ENCODE data around the gene DLG5. TPM values are rescaled to one million over a fixed set of nuclear protein-coding genes. Genes with fewer than 3 reads are reported as not detected.
"Not testable (repeated sequence)": the region's sequence is repeated elsewhere in the genome, so short reads cannot be mapped to it uniquely, and the experiment has no call there.

The DLG5 gene
- total RNA-seq, 1 experiment from 2014 or later: 28.4 TPM

DNA sequence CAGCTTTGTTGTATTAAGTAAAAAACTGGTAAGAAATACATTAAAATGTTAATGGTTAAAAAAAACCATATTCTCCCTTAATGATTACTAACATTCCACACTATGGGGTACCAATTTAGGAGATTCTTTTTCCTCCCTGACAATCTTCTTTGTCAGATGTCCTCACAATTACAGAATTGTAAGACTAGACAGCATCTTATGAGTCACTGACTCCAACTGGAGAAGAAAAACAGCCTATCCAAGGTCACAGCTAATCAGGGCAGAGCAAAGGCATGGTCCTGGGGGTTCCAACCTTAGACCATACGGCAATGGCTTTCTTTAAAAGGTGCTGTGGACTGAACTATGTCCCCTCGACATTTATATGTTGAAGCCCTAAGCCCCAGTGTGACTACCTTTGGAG lies 127.6 kb downstream of the DLG5 start:
- DNase-seq (ENCODE audit: low read depth): no peak

DNA sequence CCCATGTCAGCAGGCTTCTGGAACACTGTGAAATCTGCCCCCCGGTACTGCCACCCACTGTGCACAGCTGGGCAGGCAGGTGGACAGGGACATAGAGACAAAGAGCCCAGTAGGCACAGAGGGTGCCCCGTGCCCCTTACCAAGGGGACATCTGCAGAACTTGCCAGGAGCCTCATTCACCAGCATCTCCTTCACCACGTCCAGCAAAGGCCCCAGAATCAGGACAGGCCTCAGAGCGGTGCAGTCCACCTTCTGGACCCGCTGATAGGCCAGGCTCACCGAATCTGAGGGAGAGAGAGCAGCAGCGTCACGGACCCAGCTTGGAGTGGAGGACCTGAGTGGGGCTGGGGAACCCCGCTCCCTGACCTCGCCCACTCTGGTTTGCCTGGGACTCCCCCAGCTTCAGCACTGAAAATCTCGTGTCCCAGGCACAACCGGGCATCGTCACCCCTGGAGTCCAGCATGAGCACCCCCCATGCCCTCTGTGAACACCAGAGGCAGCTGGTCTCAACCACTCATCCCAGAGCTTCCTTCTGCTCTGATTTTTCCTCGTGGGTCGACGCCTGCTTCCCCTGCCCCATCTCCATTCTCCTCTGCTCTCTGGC lies 130.1 kb downstream of the DLG5 start:
- no peak for DNase-seq (ENCODE audit: low read depth)

DNA sequence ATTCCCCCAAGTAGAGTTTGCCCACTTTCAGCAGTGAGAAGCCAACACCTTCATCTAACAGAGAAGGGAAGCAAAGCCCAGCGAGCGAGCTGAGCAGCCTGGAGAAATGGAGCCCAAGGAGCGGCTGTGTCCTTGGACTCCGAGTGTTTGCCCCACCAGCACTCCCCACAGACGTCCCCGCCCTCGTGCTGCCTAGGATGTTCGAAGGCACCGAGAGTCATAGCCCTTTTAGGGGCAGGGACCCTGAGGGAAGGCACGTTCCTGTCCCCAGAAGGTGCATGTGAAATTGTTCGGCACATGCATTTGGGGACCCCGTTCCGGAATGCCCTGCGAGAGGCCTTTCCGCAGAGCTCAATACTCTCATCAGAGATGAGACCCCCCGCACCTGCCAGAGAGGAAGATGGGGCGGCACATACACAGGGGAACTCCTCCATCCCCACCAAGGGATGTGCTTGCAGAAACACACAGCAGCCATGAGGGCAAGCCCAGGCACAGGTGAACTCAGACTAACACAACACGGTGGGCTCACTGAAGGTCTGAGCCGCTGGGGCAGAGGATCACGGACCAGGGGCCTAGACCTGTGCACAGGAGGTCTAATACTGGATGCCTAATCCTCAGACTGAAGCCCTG lies 131.0 kb downstream of the DLG5 start:
- no peak for DNase-seq (ENCODE audit: low read depth)

DNA sequence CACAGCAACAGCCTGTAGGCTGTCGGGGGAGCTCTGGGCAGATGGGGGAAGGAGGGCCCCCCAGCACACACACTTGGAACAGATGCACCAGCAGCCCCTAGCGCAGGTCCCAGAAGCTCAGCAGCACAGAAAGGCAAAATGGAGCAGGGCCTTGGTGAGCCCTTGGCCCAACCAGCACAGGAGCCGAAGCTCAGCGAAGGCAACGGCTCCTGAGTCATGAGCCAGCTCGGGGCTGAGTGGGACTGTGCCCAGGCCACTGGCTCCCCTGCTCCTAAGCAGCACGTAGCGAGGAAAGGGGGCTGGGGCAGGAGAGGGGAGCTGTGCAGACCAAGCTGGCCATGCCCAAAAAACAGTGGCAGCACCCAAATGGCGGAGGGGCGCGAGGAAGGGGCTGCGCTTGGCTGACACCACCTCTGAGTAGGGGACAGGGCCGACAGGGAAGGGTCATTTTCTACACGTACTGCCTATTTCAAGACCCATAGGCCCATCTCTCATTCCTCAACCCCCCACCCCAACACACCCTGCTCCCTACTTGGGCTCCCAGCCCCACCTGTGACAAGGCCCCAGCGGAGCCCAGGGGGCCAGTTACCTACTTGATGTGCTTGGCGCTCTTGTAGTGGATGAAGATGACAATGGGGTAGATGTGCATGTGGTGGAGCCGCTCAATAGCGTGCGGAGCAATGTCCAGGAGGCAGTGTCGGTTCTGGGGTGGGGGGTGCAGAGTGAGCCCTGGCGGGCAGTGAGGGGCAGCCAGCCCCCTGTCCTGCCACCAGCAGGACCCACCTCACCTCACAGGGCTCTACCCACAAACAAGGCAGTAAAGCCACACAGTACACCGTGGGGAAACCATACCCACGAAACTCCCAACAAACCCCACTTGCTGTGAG lies 132.1 kb downstream of the DLG5 start:
- no peak for DNase-seq (ENCODE audit: low read depth)

DNA sequence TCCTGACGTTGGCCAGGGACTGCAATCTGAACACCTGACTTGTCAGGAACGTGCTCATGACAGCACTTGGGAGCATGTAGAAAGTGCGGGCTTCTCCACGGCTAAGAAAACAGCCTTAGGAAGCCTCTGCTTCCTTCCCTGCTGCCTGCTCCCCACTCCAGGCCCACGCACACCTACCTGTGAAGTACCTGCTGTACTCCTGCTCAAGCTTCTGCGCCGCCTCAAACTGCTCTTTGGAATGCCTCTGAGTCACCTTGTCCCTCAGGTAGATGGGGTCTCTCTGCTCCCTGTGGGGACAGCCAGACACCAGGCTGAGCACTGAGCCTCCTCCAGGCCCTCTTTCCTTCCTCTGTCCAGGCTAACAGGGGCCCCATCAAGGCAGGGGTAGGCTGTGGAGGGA lies 132.7 kb downstream of the DLG5 start:
- DNase-seq (ENCODE audit: low read depth): no peak

DNA sequence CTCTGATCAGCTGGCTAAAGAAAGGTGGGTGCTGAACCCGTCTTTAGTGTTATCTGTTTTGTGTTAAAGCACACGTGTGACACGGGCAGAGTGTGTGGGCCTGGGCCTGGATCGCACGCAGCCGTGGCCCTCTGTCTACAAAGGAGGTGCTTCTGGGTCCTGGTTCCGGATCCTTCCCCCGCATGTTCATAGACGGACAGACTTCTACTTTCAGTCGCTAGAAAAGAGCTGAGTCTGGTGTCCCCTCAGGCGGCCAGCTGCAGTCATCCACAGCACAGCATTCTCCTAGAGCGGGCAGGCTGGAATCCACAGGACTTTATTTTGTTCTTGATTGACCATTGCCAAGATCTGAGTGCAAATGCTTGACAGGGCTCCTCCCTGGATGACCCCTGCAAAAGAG lies 134.4 kb downstream of the DLG5 start:
- no peak for DNase-seq (ENCODE audit: low read depth)

DNA sequence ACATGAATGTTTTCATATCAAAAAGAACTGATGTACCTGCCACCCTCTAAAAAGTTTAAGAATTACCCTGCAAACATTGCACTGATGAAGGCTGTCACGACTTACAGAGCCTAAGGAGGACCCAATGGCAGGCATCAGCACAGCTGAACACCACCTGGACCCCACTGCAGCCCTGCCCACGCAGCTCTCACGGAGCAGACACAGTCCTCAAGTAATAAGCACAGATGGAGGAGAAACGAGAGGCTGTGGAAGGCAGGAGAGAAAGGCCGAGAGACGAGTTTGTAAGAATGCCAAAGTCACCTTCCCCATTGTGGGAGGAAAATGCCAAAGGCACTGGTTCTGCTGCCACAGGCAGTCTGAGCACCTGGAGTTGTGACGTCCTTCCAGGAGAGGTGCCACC lies 135.0 kb downstream of the DLG5 start:
- no peak for DNase-seq (ENCODE audit: low read depth)

DNA sequence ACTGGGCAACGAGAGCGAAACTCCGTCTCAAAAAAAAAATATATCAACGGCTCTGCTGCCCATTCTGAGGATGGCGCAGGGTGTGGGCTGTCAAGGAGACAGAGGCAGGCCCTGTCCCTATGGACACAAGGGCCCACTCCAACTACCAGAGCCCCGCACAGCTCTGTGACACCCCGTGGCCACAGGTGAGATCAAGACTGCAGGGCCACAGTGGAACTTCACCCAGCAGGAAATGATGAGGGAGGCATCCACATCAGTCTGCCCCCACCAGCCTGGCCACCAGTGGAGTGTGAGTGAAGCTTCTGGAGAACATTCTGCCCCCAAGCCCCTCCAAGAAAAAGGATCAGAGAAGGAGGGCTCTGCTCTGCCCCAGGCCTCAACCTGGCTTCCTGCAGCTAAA lies 136.7 kb downstream of the DLG5 start:
- DNase-seq (ENCODE audit: low read depth): no peak

DNA sequence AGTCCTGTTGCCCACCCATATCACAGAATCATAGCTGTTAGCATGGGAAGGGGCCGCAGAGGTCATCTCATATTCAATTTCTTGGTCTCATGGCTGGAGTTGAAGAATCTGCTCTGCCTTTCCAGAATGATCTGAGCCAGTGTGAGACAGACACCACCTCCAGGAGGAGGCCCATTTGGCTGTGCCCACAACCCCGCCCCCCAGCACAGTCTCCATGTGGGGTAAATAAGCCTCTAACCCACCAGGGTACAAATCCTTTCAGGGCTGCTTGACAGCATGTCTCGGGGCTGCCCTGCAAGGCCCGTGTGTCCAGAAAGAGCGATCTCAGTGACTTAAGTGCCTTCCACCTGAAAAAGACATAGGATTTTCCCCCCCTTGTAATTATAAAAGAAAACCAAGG lies 137.5 kb downstream of the DLG5 start:
- DNase-seq (ENCODE audit: low read depth): no peak

DNA sequence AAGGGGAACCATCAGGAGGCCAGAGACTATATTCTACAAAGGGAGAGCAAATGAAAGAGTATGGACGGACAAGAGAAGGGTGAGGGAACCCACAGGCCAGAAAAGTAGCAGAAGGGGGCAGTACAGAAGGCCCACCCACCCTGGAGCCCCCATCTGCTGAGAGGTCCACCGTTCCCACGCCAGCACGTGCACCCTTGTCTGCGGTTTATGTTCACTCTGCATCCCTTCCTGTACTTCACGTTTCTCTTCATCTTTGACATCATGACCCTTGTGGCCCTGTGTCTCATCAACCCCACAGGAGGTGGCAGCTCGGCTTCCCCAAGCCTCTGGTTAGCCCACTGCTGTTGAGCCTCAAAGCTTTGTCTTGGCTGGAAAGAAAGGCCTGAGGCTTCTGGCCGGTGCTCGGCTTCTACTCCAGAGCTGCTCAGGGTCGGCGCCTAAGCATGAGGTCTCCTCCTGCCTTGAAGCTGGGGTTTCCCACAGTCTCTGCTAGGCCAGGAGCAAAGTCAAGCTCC lies 138.0 kb downstream of the DLG5 start:
- no peak for DNase-seq (ENCODE audit: low read depth)

DNA sequence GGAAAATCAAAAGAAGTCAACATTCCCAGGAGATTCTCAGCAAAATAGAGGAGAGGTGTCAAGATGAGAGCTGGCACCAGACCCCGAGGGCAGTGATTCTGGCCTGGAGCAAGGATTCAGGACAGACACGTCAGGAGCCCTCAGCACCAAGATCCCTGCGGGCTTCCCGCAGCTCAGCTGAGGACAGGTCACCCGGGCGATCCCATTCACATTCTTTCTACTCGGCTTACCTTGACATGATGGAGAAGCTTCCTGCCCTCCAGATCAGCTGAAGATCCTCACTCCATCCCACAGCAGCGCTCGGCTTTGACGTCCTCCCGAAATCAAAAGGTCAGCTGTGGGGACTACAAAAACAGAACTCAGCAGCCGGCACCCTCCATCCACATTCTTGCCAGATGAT lies 139.1 kb downstream of the DLG5 start:
- DNase-seq (ENCODE audit: low read depth): no peak

DNA sequence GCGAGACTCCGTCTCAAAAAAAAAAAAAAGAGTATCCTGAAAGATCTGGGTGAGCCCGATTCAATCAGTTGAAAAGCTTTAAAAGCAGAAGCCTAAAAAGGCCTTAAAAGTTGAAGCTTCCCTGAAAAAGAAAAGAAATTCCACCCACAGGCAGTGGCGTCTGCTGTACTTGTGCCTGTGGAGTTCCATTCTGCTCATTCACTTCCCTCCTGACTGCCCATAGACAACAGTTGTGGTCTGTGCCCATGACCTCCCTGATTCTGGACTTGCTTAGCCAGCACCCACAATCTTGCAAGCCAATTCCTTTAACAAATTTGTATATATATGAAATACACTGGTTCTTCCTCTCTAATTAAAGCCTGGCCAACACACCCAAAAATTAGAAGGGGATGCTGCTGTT lies 141.7 kb downstream of the DLG5 start:
- DNase-seq (ENCODE audit: low read depth): peak; percentile 67

DNA sequence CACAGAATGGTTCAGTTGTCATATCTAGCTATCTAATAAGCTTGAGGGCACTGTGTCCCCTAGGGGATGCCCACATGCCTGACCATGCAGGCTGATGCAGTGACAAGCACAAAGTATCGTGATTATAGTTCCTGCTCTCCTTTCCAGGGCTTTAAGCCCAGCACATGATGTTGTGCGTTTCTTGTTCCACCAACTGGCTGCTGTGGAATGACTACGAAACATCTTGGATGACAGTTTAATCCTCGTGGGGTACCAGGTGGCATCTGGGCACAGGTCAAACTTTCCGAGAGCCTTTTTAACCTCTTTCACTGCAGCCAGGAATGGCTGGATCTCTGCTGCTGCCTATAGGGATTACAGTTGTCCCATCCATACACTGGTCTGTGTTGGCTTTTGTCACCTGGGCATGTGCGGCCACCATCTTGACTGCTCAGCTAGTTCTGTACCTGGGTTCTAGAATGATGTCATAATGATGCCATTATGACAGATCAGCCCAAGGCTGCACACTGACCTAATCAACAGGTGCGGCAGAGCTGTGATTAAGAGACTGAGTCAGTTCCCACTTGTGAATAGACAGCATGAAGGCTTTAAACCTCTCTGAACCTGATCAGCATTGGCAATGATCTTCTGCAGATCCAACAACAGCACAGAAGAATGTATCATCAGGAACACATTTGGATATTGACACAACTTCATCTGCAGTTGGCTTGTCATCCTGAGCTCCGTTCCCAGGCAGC lies 144.1 kb downstream of the DLG5 start:
- no peak for DNase-seq (ENCODE audit: low read depth)

DNA sequence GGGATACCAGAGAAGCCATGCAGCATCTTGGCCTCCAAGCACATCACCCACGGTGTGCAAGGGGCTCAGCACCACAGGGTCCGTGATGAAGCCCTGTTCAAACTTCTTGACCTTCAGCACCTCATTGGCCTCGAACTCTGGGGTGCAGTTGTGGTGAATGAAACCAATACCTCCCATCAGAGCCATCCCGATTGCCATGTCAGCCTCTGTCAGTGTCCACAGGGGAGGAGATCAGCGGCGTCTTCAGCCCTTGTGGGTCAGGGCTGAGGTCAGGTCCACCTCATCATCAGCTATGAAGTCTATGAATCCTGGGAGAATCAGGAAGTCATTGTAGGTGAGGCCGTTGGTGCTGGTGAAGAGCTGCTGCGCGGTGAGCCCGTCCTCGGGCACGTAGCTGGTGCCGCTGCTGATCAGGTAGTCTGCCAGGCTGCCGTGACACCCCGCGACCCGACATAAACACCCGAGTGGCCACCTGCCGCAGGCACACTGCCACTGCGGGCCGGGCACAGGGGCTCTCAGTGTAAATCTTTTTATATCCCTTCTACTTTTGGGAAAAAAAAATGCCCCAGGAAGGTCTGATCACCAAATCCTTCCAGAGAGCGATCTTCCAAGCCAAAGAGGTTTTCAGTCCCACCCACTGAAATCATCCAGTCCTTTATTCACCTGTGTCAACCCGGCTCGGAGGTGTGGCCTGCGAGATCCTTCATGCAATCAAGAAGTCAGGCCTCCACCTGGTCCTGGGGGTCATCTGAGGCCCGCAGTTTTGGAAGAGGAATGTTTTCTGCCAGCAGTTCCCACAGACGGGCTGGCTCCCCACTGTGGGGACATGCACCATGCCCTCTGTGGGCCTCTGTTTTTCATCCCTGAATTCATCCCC lies 144.9 kb downstream of the DLG5 start:
- DNase-seq (ENCODE audit: low read depth): no peak

DNA sequence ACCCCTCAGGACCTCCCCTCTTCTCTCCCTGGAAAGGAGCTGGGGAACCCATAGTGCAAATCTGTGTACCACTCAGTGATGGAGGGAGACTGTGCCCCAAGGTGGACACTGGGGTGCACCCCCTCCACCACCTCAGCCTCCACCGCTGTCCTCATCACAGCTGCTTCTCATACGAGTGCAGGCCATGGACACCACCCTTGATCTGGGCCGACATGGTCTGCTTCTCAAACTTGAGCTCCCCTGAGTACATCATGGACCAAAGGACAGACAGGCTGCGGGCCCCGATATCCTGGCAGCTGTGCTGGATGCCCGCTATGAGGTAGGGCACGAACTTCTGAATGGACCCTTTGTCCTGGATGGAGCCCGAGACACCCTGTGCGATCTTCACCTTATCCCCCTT lies 146.4 kb downstream of the DLG5 start:
- no peak for DNase-seq (ENCODE audit: low read depth)

DNA sequence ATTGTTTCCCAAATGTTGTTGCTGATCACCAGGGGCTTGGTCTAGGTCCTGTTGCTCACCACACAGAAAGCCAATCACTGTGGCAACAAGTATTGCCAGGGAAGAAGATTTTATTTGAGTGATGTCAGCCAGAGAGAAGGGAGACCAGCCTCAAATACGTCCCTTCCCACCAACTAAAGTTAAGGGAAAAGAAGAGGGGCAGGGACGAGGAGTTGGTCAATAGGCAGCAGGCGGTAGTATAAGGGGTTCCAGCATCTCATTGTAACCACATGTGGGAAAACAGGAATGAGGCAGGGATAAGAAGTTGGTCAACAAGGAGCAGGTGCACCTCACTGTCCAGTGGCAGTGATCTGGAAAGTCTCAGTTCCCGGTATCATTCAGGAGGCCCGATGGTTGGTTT lies 150.1 kb downstream of the DLG5 start:
- DNase-seq (ENCODE audit: low read depth): no peak

DNA sequence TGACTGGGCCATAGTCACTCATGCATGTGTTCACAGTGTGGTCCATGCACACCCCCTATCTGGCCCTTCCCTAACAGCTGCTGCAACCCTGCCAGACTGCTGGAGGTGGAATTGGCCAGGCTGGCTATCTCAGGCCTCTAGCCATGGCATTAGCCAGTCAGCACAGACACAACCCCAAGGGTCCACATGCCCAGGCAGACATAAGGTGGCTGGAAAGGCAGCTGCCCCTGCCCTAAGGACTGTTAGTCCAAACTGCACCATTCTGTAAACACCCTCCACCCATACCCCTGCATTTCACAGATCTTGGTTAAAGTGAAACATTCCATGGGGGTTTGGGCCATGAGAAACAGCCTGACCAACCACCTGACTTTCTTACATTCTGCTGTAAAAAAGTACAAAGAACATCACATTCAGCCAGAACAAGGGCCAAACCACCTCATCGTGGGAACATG lies 151.6 kb downstream of the DLG5 start:
- DNase-seq (ENCODE audit: low read depth): no peak

DNA sequence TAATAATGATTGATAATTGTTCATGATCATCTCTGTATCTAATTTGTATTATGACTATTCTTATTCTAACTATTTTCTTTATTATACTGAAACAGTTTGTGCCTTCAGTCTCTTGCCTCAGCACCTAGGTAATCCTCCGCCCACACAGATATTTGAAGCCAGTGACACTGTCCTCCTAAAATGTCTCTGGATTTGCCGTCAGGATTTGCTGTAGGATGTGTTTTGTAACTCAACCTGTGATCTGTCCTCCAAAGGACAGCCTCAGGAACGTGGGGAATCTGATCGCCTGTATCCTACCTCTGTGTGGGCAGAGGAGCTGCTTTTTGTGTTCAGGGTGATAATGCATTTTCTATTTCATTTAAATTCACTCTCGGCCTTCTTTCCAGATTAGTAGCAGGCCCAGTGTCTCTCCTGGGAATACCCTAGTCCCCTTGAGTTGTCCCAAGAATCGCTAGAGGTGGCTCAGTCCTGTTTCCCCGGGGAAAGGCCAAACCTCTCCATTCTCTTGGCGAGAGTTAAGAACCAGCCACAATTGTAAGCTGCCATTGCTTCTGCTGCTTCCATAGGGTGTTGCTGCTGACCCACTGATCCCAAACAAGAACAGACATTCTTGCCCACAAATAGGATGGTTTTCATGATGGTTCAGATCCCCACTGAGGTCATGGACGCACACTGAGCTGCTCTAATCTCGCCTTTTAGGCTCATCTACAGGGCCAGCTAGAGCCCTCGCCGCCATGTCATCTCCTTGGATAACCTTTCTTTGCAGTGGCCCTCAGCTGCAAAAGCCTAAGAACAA lies 152.7 kb downstream of the DLG5 start:
- no peak for DNase-seq (ENCODE audit: low read depth)

DNA sequence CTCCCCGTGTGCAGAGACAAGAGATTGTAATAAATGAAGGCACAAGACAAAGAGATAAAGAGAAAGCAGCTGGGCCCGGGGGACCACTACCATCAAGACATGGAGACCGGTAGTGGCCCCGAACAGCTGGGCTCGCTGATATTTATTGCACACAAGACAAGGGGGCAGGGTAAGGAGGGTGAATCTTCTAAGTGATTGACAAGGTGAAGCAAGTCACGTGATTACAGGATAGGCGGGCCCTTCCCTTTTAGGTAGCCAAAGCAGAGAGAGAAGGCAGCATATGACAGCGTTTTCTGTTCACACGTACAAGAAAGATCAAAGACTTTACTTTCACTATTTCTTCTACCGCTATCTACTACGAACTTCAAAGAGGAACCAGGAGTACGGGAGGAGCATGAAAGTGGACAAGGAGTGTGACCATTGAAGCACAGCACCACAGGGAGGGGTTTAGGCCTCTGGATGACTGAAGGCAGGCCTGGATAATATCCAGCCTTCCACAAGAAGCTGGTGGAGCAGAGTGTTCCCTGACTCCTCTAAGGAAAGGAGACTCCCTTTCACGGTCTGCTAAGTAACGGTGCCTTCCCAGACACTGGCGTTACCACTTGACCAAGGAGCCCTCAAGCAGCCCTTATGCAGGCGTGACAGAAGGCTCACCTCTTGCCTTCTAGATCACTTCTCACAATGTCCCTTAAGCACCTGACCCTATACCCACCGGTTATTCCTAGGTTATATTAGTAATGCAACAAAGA lies 153.5 kb downstream of the DLG5 start:
- DNase-seq (ENCODE audit: low read depth): not testable (repeated sequence)

Data from HT1080 (cell line).